Iris pigment epithelial cell (primary cell): ENCODE measurements around the gene KRT8.

ENCODE experiments used
- DNase-seq: peaks from one replicate; pipeline ENCODE4 v3.0.0-alpha.2; 2011; ENCODE audit warnings: low read depth

The KRT8 gene

DNA sequence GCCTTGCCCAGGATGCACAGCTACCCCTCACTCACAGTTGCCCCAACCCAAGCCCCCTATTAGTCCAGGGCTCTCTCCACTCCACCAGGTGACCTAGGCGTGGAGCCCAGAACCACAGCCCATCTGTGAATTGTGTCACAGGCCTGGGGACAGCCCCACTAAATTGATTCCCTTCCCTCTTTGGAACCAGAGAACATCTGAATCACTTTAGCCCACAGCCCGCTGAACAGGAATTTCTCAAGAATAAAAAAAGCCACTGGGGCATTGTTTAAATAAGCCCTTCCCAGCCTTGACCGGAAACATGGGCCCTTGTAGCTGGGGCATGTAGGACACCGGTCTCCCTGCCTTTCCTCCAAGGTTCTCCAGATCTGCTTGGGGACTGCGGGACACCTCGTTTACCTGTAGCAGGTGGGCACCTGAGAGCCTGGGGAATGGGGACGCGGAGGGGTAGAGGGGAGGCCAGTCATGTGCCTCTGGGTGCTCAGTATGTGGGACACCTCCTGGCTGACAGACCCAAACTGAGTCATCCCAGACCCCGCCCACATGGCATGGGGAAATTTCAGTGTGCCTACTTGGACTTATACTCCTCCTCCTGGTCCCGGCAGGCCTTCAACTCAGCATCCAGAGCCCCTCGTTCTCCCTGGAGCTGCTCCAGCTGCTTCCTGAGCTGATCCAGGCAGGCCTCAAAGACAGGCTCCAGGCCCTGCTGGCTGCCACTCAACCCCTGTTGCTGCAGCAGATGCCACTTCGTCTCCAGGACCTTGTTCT, 57.4 kb downstream of the KRT8 start:
- DNase-seq = peak; percentile 22
